GM10847 (cell line): ENCODE measurements around the gene ANO4.

Experiments
- POLR2A ChIP-seq: IDR thresholded peaks from 2 replicates; pipeline ENCODE4 v1.6.1; 2011; ENCODE audit not compliant: insufficient read length; ENCODE audit errors: extremely low read depth

The ANO4 gene

GRCh38 chr12:101018540-101018939 is 224.0 kb downstream of the ANO4 start:
- TF ChIP-seq POLR2A = no peak

GRCh38 chr12:101019201-101019600 is 224.6 kb downstream of the ANO4 start:
- TF ChIP-seq POLR2A = no peak

GRCh38 chr12:101019667-101020066 is 225.1 kb downstream of the ANO4 start:
- TF ChIP-seq POLR2A = no peak

GRCh38 chr12:101021442-101021841 is 226.9 kb downstream of the ANO4 start:
- TF ChIP-seq POLR2A = no peak

DNA sequence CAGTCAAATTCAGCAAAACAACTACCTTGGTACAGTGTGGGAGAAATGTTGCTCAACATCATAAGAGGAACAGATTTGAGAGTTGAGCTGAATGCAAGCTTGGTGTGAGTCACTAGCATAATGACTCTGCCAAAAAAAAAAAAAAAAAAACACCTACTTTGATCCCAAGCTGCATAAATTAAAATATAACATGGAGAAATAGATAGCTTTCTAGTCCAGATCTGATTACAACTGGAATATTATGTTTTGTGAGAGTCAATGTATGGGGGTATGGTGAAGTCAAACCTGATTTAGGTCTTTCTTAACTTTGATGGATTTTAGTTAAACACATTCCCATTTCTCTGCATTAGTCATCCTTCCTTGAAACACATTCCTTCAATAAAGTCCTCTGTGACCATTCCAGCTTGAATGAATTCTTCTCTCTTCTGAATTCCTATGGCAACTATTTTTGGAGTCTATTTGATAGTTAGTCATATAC is 227.4 kb downstream of the ANO4 start:
- TF ChIP-seq POLR2A = no peak

DNA sequence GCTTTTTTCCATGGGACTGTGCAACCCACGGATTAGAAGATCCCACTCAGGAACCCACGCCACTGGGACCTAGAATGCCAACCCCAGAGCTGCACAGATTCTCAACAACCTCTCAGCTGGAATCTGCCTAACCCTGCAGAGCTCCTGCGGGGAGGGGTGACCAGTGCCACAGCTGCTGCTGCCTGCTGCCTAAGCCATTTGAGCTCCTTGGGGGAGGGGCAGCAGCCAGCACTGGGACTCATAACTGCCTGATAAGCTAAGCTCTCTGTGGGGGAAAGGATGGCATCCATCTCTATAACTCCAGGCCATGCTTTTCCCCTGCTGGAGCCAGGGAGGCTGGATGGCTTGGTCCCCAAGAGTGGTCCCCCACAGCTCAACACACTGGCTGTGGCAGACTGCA is 232.6 kb downstream of the ANO4 start:
- TF ChIP-seq POLR2A = no peak

DNA sequence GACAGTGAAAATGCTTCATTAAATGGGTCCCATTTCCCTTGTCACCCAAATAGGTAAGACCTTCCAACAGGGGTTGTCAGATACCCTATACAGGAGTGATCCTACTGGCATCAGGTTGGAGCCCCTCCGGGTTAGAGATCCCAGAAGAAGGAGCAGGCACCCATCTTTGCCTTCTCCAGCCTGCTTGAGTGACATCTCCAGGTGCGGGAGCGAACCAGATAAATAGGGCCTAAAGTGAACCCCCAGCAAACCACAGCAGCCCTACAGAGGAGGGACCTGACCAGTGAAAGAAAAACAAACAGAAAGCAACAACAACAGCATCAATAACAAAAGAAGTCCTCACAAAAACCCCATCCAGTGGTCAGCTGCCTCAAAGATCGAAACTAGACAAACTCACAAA is 233.2 kb downstream of the ANO4 start:
- no peak for TF ChIP-seq POLR2A

GRCh38 chr12:101038289-101038871 is 243.8 kb downstream of the ANO4 start:
- no peak for TF ChIP-seq POLR2A

GRCh38 chr12:101039848-101040531 is 245.4 kb downstream of the ANO4 start:
- TF ChIP-seq POLR2A = no peak

- no peak for TF ChIP-seq POLR2A
These were observed 246.4 kb downstream of the ANO4 start for GRCh38 chr12:101040936-101041335.

GRCh38 chr12:101042211-101042610 is 247.6 kb downstream of the ANO4 start:
- TF ChIP-seq POLR2A = no peak

- no peak for TF ChIP-seq POLR2A
These were observed 250.0 kb downstream of the ANO4 start for GRCh38 chr12:101044512-101045059.

- TF ChIP-seq POLR2A = no peak
These were observed 251.2 kb downstream of the ANO4 start for GRCh38 chr12:101045486-101046464.

DNA sequence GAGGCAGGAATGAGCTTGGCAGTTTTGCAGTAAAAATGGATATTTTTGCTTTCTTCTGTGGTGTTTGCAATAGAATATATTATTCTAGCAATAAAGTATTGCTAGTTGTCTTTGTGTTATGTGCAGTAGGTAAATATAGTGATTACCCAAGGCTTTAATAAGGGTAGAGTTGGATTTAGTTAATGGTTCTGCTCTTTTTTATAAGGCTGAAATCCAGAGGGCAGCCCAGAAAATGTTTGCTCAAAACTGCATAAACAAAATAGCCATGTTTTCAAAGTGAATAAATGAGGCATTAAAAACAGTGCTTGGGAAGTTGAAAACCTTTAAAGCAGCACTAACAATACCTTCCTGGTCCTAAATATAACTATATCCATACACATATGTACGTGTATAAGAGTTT is 253.1 kb downstream of the ANO4 start:
- no peak for TF ChIP-seq POLR2A

- TF ChIP-seq POLR2A = no peak
These were observed 256.1 kb downstream of the ANO4 start for GRCh38 chr12:101050631-101051030.
